Activated CD4-positive, CD25-positive, alpha-beta regulatory T cell treated with anti-CD3 and anti-CD28 coated beads, Interleukin-2, amount 50 U/mL, for 72 hours (primary cell): Measurements from ENCODE around the gene CD44.
"Not testable (repeated sequence)": the region's sequence is repeated elsewhere in the genome, so short reads cannot be mapped to it uniquely, and the experiment has no call there.

Source experiments
- DNase-seq: peaks from one replicate; pipeline ENCODE4 v3.0.0; 2021

CD44 gene

GRCh38 chr11:35138943-35139721 is at the start of gene CD44:
CD44 (plus strand) TSS chr11:35139171; CDS start chr11:35139304, 133 bp downstream.
- DNase-seq = peak; percentile 70

GRCh38 chr11:35089666-35090065 is 49.3 kb upstream of the CD44 start:
- DNase-seq = no peak

- DNase-seq = no peak
Observed at GRCh38 chr11:35090125-35090524, 48.8 kb upstream of the CD44 start.

- DNase-seq = not testable (repeated sequence)
Observed at GRCh38 chr11:35090991-35091390, 48.0 kb upstream of the CD44 start.

- DNase-seq = no peak
Observed at GRCh38 chr11:35096723-35097122, 42.2 kb upstream of the CD44 start.

- DNase-seq = no peak
Observed at GRCh38 chr11:35097814-35098455, 41.0 kb upstream of the CD44 start.

- DNase-seq = no peak
Observed at GRCh38 chr11:35098855-35099254, 40.1 kb upstream of the CD44 start.

- DNase-seq = no peak
Observed at GRCh38 chr11:35099278-35100012, 39.5 kb upstream of the CD44 start.

- DNase-seq = no peak
Observed at GRCh38 chr11:35100013-35100383, 39.0 kb upstream of the CD44 start.

GRCh38 chr11:35101223-35101622 is 37.7 kb upstream of the CD44 start:
- no peak for DNase-seq

- DNase-seq = no peak
Observed at GRCh38 chr11:35102267-35102666, 36.7 kb upstream of the CD44 start.

GRCh38 chr11:35103366-35104208 is 35.4 kb upstream of the CD44 start:
- DNase-seq = no peak

- DNase-seq = no peak
Observed at GRCh38 chr11:35104655-35105054, 34.3 kb upstream of the CD44 start.

GRCh38 chr11:35105319-35106079 is 33.5 kb upstream of the CD44 start:
- no peak for DNase-seq

GRCh38 chr11:35106595-35106994 is 32.4 kb upstream of the CD44 start:
- DNase-seq = no peak

GRCh38 chr11:35107861-35108260 is 31.1 kb upstream of the CD44 start:
- no peak for DNase-seq

- not testable (repeated sequence) for DNase-seq
Observed at GRCh38 chr11:35108336-35108735, 30.6 kb upstream of the CD44 start.

- no peak for DNase-seq
Observed at GRCh38 chr11:35109041-35109440, 29.9 kb upstream of the CD44 start.

- no peak for DNase-seq
Observed at GRCh38 chr11:35109827-35110226, 29.1 kb upstream of the CD44 start.

- DNase-seq = no peak
Observed at GRCh38 chr11:35111161-35112055, 27.6 kb upstream of the CD44 start.
